ENCODE measurements around the gene CERS1. TPM values are rescaled to one million over a fixed set of nuclear protein-coding genes. Genes with fewer than 3 reads are reported as not detected.
"Not testable (repeated sequence)": the region's sequence is repeated elsewhere in the genome, so short reads cannot be mapped to it uniquely, and the experiment has no call there.

Gene CERS1
- total RNA-seq, 4 donors from 2014 or later = 0.24 to 1.3 (median 0.59) TPM

DNA sequence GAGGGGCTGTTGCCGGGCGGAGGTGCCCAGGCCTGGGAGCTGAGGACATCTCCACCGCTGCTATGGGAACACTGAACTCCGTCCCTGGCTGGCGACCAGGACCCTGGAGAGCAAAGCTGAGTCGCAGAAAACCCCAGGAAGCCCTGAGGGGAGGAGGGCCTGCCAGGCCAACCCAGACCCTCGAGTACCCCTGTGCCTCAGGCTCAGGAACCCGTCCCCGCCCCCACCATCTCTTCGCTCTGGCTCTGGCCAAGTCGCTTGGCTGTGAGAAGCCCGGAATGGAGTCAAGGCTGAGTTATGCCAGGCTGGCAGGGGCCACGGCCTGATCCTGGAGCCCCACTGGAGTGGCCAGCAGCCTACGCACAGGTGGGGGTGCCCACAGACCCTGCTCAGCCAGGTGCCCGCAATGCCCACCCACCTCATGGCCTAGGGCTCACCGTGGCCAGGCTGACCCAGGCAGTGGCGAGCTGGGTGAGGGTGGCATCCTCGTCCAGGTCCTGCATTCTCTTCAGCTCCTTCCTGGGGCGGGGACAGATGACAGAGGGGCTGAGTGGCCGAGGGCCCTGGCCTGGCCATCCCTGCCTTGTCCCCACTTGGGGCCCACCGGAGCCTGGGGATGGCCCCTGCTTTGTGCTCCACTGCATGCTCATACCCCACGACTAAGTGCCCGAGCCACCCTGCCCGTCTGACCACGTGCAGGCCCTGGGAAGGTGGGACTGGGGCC lies 8.5 kb upstream of the CERS1 start:
- Histone ChIP-seq H3K36me3 (peaks cover 41 to 61% of the 10 kb centered on the region in 2 donors), H3K4me3 (replicated peaks in 1 of 3) (no peak overlapping the region), H3K9me3 (no peaks in the 10 kb centered on the region), H3K4me1 (no peaks in the 10 kb centered on the region), H3K27ac (no peak overlapping the region), H3K27me3 (no peaks in the 10 kb centered on the region)
- TF ChIP-seq, protein P1, sequence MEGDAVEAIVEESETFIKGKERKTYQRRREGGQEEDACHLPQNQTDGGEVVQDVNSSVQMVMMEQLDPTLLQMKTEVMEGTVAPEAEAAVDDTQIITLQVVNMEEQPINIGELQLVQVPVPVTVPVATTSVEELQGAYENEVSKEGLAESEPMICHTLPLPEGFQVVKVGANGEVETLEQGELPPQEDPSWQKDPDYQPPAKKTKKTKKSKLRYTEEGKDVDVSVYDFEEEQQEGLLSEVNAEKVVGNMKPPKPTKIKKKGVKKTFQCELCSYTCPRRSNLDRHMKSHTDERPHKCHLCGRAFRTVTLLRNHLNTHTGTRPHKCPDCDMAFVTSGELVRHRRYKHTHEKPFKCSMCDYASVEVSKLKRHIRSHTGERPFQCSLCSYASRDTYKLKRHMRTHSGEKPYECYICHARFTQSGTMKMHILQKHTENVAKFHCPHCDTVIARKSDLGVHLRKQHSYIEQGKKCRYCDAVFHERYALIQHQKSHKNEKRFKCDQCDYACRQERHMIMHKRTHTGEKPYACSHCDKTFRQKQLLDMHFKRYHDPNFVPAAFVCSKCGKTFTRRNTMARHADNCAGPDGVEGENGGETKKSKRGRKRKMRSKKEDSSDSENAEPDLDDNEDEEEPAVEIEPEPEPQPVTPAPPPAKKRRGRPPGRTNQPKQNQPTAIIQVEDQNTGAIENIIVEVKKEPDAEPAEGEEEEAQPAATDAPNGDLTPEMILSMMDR (IDR thresholded peaks at IDR 0.05) = no peak
- TF ChIP-seq POLR2A (IDR thresholded peaks at IDR 0.05) = no peak
- 83 to 88% methylated on average over 7 to 21 of the region's 25 CpGs for WGBS, 2 donors
- intact Hi-C loops (cut with DNase I) = no loop called here
- DNase-seq = no peak

DNA sequence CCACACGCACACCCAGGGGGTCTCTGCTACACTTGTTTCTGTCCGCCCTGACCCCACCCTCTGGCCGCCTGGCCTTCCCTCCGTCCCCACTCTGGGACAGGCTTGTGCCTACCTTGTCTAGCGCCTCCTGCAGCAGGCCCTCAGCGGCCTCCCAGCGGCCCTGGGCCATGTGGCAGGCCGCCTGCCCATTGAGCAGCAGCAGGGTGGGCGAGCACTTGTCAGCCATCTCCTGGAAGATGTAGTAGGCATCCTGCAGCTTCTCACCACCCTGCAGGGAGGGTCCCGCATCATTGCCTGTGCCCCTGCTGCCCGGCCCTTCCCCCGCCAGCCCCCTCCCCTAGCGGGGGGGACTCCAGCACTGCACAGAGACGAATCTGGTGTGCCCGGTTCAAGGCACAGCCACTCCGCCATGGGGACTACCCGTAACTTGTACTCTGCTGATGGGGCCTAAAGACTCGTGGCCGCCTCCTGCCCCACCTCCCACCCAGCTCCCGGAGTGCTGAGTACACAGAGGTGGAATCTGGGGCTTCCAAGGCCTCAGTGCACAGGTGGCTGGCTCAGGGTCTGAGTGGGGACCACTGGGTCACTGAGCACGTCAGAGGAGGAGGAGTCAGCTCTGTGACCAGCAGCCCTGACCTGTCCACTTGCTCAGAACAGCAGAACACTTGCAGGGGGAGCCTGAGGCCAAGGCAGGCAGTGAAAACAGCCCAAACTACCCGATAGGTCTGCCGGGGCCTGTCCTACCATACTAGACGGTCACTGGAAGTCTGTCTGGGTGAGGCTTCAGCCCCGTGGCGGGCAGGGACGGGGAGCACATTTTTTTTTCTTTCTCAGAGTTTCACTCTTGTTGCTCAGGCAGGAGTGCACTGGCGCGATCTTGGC lies 7.4 kb upstream of the CERS1 start:
- no peaks in the 10 kb centered on the region for H3K9me3 ChIP-seq
- H3K4me1 ChIP-seq = no peaks in the 10 kb centered on the region
- peaks cover 39 to 61% of the 10 kb centered on the region in 2 donors for H3K36me3 ChIP-seq
- no peak for DNase-seq
- no peaks in the 10 kb centered on the region for H3K27me3 ChIP-seq
- no peak overlapping the region for H3K4me3 ChIP-seq (replicated peaks in 1 of 3)
- TF ChIP-seq, protein P1 (IDR thresholded peaks at IDR 0.05) = no peak
- TF ChIP-seq POLR2A (IDR thresholded peaks at IDR 0.05) = no peak
- intact Hi-C loops (cut with DNase I) = no loop called here
- no peak overlapping the region for H3K27ac ChIP-seq
- whole genome bisulfite sequencing, 2 donors = 80 to 92% methylated on average over 11 to 28 of the region's 29 CpGs

DNA sequence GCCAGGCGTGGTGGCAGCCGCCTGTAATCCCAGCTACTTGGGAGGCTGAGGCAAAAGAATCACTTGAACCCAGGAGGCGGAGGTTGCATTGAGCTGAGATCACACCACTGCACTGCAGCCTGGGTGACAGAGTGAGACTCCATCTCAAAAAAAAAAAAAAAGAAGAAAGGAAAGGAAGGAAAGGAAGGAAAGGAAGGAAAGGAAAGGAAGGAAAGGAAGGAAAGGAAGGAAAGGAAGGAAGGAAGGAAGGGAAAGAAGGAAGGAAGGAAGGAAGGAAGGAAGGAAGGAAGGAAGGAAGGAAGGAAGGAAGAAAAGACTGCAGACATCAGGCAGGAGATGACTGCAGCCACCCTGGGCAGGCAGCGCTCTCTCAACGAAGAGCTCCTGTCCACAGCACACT lies 6.6 kb upstream of the CERS1 start:
- H3K4me3 ChIP-seq (replicated peaks in 1 of 3); DNase-seq; intact Hi-C loops (cut with DNase I); H3K9me3 ChIP-seq; H3K27ac ChIP-seq; H3K4me1 ChIP-seq; H3K27me3 ChIP-seq: not testable (repeated sequence)
- 94 to 98% methylated on average over 4 to 5 of the region's 5 CpGs for WGBS, 2 donors
- H3K36me3 ChIP-seq = peaks cover 39 to 57% of the 10 kb centered on the region in 2 donors

DNA sequence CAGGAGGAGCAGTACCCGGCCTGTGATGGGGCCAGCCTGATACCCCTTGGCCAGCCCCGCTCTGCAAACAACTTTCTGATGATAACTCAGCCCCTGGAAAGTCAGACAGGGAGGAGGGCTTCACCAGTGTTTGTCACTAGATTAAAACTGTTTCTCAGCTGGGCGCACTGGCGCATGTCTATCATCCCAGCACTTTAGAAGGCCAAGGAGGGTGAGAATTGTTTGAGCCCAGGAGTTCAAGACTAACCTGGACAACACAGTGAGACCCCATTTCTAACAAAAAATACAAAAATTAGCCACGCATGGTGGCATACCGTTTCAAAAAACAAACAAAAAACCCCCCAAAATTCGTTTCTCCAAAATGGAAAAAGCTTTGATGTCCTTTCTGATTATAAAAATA lies 5.5 kb upstream of the CERS1 start:
- intact Hi-C loops (cut with DNase I) = no loop called here
- 93 to 95% methylated on average over 7 of the region's 7 CpGs for WGBS, 2 donors
- peaks cover 33 to 46% of the 10 kb centered on the region in 2 donors for H3K36me3 ChIP-seq

DNA sequence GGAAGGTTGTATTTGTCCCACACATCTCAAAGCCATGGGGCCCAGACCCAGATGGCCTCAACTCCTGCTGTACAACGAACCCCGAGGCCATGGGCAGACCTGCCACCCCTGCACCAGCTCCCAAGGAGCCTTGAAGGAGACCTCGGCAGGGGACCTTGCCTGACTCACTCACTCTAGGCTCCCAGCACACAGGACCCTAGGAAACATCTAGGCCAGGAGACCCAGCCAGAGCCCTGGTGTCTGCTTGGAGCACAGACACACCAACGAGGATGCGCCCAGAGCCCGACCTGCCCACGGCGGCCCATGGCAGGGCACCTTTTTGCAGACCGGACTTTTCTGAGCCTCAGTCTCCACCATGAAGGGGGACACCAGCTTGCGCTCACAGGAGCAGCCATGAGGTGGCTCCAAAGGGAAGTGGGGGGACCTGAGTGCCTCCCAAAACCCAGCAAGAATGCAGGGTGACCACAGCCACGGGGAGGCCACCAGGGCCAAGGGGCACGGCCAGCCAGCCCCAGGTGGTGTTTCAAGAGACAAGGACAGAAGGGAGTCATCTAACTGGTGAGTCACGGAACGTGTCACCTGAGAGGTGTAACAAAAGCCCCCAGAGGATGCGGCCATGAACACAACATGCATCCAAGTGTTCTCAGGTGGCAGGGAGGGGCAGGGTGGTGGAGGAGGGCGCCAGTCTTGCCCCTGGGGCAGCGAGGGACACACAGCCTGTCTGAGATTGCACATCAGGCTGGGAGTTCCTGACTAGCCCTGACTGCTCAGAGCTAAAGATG lies 4.9 kb upstream of the CERS1 start:
- TF ChIP-seq, protein P1 (IDR thresholded peaks at IDR 0.05) = no peak
- no peak for TF ChIP-seq POLR2A (IDR thresholded peaks at IDR 0.05)
- intact Hi-C loops (cut with DNase I) = no loop called here
- Histone ChIP-seq H3K36me3 (peaks cover 27 to 40% of the 10 kb centered on the region in 2 donors), H3K4me3 (replicated peaks in 1 of 3) (no peak overlapping the region), H3K27ac (no peak overlapping the region), H3K27me3 (no peaks in the 10 kb centered on the region), H3K4me1 (peaks cover 0 to 5% of the 10 kb centered on the region in 2 donors), H3K9me3 (no peaks in the 10 kb centered on the region)
- DNase-seq = no peak
- WGBS, 2 donors = 91 to 98% methylated on average over 5 to 17 of the region's 17 CpGs

More for the DNA sequence above, 5.5 kb upstream of the CERS1 start:
- no peak for TF ChIP-seq POLR2A (IDR thresholded peaks at IDR 0.05)
- TF ChIP-seq, protein P1 (IDR thresholded peaks at IDR 0.05) = no peak
- Histone ChIP-seq H3K4me3 (replicated peaks in 1 of 3) (no peak overlapping the region), H3K9me3 (no peaks in the 10 kb centered on the region), H3K4me1 (peaks cover 0 to under 1% of the 10 kb centered on the region in 2 donors), H3K27ac (no peak overlapping the region), H3K27me3 (no peaks in the 10 kb centered on the region)
- DNase-seq = no peak
